Left hindlimb (tissue), 1 donor: Measurements from ENCODE around the gene MACF1.
A peak's percentile ranks its signal among the peaks of the same experiment; 100 is the strongest.

Experiments
- DNase-seq: peaks from one replicate; pipeline ENCODE4 v3.0.0-alpha.2; 2018

Gene MACF1

GRCh38 chr1:39363267-39363666, 158.8 kb downstream of the MACF1 start:
- DNase-seq: no peak

- no peak for DNase-seq
Measured at GRCh38 chr1:39368045-39368444, 163.6 kb downstream of the MACF1 start.

GRCh38 chr1:39369565-39369964, 165.1 kb downstream of the MACF1 start:
- no peak for DNase-seq

GRCh38 chr1:39370602-39371001, 166.1 kb downstream of the MACF1 start:
- DNase-seq: no peak

- DNase-seq: no peak
Measured at GRCh38 chr1:39372105-39372504, 167.6 kb downstream of the MACF1 start.

GRCh38 chr1:39376656-39377055, 172.2 kb downstream of the MACF1 start:
- no peak for DNase-seq

- DNase-seq: no peak
Measured at GRCh38 chr1:39378377-39378776, 173.9 kb downstream of the MACF1 start.

- DNase-seq: no peak
Measured at GRCh38 chr1:39379187-39379586, 174.7 kb downstream of the MACF1 start.

- no peak for DNase-seq
Measured at GRCh38 chr1:39380036-39380435, 175.5 kb downstream of the MACF1 start.

GRCh38 chr1:39381839-39382238, 177.3 kb downstream of the MACF1 start:
- no peak for DNase-seq

GRCh38 chr1:39384305-39384704, 179.8 kb downstream of the MACF1 start:
- no peak for DNase-seq

GRCh38 chr1:39385067-39385988, 180.8 kb downstream of the MACF1 start:
- DNase-seq: no peak

- DNase-seq: no peak
Measured at GRCh38 chr1:39386997-39387396, 182.5 kb downstream of the MACF1 start.

- DNase-seq: no peak
Measured at GRCh38 chr1:39387452-39387851, 183.0 kb downstream of the MACF1 start.

- no peak for DNase-seq
Measured at GRCh38 chr1:39391691-39392679, 187.5 kb downstream of the MACF1 start.

- no peak for DNase-seq
Measured at GRCh38 chr1:39392851-39393573, 188.5 kb downstream of the MACF1 start.

- DNase-seq: no peak
Measured at GRCh38 chr1:39393645-39394044, 189.2 kb downstream of the MACF1 start.

GRCh38 chr1:39394059-39394458, 189.6 kb downstream of the MACF1 start:
- no peak for DNase-seq

GRCh38 chr1:39394598-39394997, 190.1 kb downstream of the MACF1 start:
- no peak for DNase-seq

- DNase-seq: peak; percentile 65
Measured at GRCh38 chr1:39395357-39395831, 190.9 kb downstream of the MACF1 start.

- no peak for DNase-seq
Measured at GRCh38 chr1:39396671-39397070, 192.2 kb downstream of the MACF1 start.

- no peak for DNase-seq
Measured at GRCh38 chr1:39397487-39397886, 193.0 kb downstream of the MACF1 start.
